HCT116 (cell line): ENCODE measurements around the gene SPDYE2. TPM values are rescaled to one million over a fixed set of nuclear protein-coding genes. Genes with fewer than 3 reads are reported as not detected.
A peak's percentile ranks its signal among the peaks of the same experiment; 100 is the strongest.
"Not testable (repeated sequence)": the region's sequence is repeated elsewhere in the genome, so short reads cannot be mapped to it uniquely, and the experiment has no call there.

Experiments
- ATAC-seq: fragments of 200-7000 bp; cut with Tn5 transposase; 2 replicates; pipeline ENCODE4 v1.9.1; 2020; ENCODE audit warnings: mild to moderate bottlenecking, moderate library complexity
- BruUV-seq: library from RNA; stranded (reverse); fragments of 400-500 nt; replicated peaks from 2 replicates; lab custom pipeline; 2021; lab: Mats Ljungman, UMichigan
- CTCF ChIA-PET: fragments of 300-600 bp; sonication (Branson Sonifier 250); formaldehyde crosslinking; loops from one replicate; lab custom pipeline; 2021; ENCODE audit warnings: antibody characterized with exemption; lab: Charles Lee
- POLR2A ChIA-PET: fragments of 300-600, 350-600 bp; sonication (Branson Sonifier 250); formaldehyde crosslinking; loops from one replicate; lab custom pipeline; 2021; ENCODE audit warnings: antibody characterized with exemption; lab: Charles Lee
- RAD21 ChIA-PET, 2 experiments: fragments of 300-600 bp; sonication (Branson Sonifier 250); formaldehyde crosslinking; loops; one replicate each; lab custom pipeline; 2023; ENCODE audit warnings: low total read pairs in 2 of 2; ENCODE audit not compliant: uncharacterized antibody in 2 of 2, unreplicated experiment in 2 of 2, low non-redundant PET in 1 of 2; lab: Charles Lee
- DNase-seq: peaks from one replicate; pipeline ENCODE4 v3.0.0-alpha.2; 2010; ENCODE audit warnings: low read depth, low spot score
- H2AFZ ChIP-seq: fragments of 200-600 bp; shearing (Covaris generic), sonication (generic); 2 replicates; pipeline ENCODE4 v1.6.1; 2017; ENCODE audit warnings: low read depth, mixed run types, mixed read lengths, antibody characterized with exemption, low read length; ENCODE audit not compliant: poor library complexity, severe bottlenecking
- H3K27ac ChIP-seq: 2 replicates; pipeline ENCODE4 v1.5.1; 2012; ENCODE audit warnings: low read depth, low read length
- H3K27me3 ChIP-seq: fragments of 200-600 bp; sonication (generic); 2 replicates; pipeline ENCODE4 v1.6.1; 2016; ENCODE audit warnings: mixed run types, low read length, mixed read lengths; ENCODE audit not compliant: insufficient read depth
- H3K36me3 ChIP-seq, 2 experiments: fragments of 200-500 bp in 1 of 2; fragments of 200-600 bp in 1 of 2; sonication (Bioruptor generic) in 1 of 2; sonication (generic) in 1 of 2; 2 replicates each; pipeline versions ENCODE4 v1.5.1 to v1.6.1; 2014 to 2016; ENCODE audit warnings: low read length in 2 of 2, inconsistent platforms in 1 of 2, mixed read lengths in 1 of 2, mixed run types in 1 of 2; ENCODE audit not compliant: insufficient read depth in 2 of 2, control insufficient read depth in 1 of 2
- H3K4me1 ChIP-seq, 2 experiments: fragments of 200-600 bp in 1 of 2; sonication (generic) in 1 of 2; 2 replicates each; pipeline versions ENCODE4 v1.5.1 to v1.6.1; 2012 to 2017; ENCODE audit warnings: low read length in 2 of 2, inconsistent platforms in 1 of 2, mild to moderate bottlenecking in 1 of 2, mixed read lengths in 1 of 2, mixed run types in 1 of 2, moderate library complexity in 1 of 2; ENCODE audit not compliant: insufficient read depth in 2 of 2, control insufficient read depth in 1 of 2
- H3K4me2 ChIP-seq: fragments of 200-600 bp; sonication (generic); 2 replicates; pipeline ENCODE4 v1.6.1; 2017; ENCODE audit warnings: mixed run types, low read length, mixed read lengths
- H3K4me3 ChIP-seq, 2 experiments: fragments of 200-600 bp in 1 of 2; sonication (generic) in 1 of 2; replicated peaks in 1 of 2; 2 replicates each; pipeline ENCODE4 v1.5.1; 2011 to 2016; ENCODE audit warnings: low read length in 2 of 2, control low read depth in 1 of 2, low read depth in 1 of 2, mild to moderate bottlenecking in 1 of 2, mixed read lengths in 1 of 2, mixed run types in 1 of 2
- H3K79me2 ChIP-seq: fragments of 200-600 bp; sonication (generic); 2 replicates; pipeline ENCODE4 v1.6.1; 2017; ENCODE audit warnings: mild to moderate bottlenecking, mixed run types, low read length, moderate library complexity, mixed read lengths; ENCODE audit not compliant: insufficient read depth
- H3K9ac ChIP-seq: fragments of 200-600 bp; sonication (generic); 2 replicates; pipeline ENCODE4 v1.6.1; 2016; ENCODE audit warnings: low read length, mixed read lengths
- H3K9me2 ChIP-seq: fragments of 200-600 bp; sonication (generic), shearing (Covaris generic); 2 replicates; pipeline ENCODE4 v1.6.1; 2017; ENCODE audit warnings: mixed run types, mild to moderate bottlenecking, moderate library complexity; ENCODE audit not compliant: insufficient read depth
- H3K9me3 ChIP-seq, 2 experiments: fragments of 200-500 bp in 1 of 2; fragments of 200-600 bp in 1 of 2; sonication (Bioruptor generic) in 1 of 2; sonication (generic) in 1 of 2; 2 replicates each; pipeline ENCODE4 v1.6.1; 2014 to 2017; ENCODE audit warnings: low read length in 2 of 2, mixed read lengths in 2 of 2, inconsistent platforms in 1 of 2, low read depth in 1 of 2, mild to moderate bottlenecking in 1 of 2, mixed run types in 1 of 2, moderate library complexity in 1 of 2; ENCODE audit not compliant: control insufficient read depth in 1 of 2, insufficient read depth in 1 of 2
- H4K20me1 ChIP-seq: fragments of 200-600 bp; sonication (generic), shearing (Covaris generic); 2 replicates; pipeline ENCODE4 v1.6.1; 2017; ENCODE audit warnings: mixed run types, mild to moderate bottlenecking, moderate library complexity; ENCODE audit not compliant: insufficient read depth
- ELF1 ChIP-seq: IDR thresholded peaks from 2 replicates; pipeline ENCODE4 v1.6.1; 2012; ENCODE audit warnings: low read depth, borderline replicate concordance
- SIN3A ChIP-seq: IDR thresholded peaks from 2 replicates; pipeline ENCODE4 v1.6.1; 2012; ENCODE audit warnings: low read depth
- intact Hi-C: fragments of 100-400 bp; cut with micrococcal nuclease; formaldehyde crosslinking; loops from 2 replicates; pipeline ENCODE4 v1.10.0; 2022
- total RNA-seq: library from RNA; stranded (reverse); gene quantifications from one replicate; pipeline ENCODE4 v1.2.1, GENCODE V29; 2021; ENCODE audit not compliant: unreplicated experiment
- TF ChIP-seq, protein P1 (sequence below), 3 experiments: fragments of 200-600 bp in 1 of 3; sonication (generic) in 1 of 3; IDR thresholded peaks in 2 of 3; conservative IDR thresholded peaks in 1 of 3; 2 replicates each; pipeline ENCODE4 v1.5.1; 2012 to 2017; ENCODE audit warnings: low read depth in 2 of 3, low read length in 2 of 3, antibody characterized with exemption in 1 of 3, borderline replicate concordance in 1 of 3, control low read depth in 1 of 3, mild to moderate bottlenecking in 1 of 3, mixed read lengths in 1 of 3, mixed run types in 1 of 3, moderate library complexity in 1 of 3; ENCODE audit not compliant: insufficient read depth in 1 of 3

Gene SPDYE2
- total RNA-seq, 1 experiment from 2014 or later = not detected

DNA sequence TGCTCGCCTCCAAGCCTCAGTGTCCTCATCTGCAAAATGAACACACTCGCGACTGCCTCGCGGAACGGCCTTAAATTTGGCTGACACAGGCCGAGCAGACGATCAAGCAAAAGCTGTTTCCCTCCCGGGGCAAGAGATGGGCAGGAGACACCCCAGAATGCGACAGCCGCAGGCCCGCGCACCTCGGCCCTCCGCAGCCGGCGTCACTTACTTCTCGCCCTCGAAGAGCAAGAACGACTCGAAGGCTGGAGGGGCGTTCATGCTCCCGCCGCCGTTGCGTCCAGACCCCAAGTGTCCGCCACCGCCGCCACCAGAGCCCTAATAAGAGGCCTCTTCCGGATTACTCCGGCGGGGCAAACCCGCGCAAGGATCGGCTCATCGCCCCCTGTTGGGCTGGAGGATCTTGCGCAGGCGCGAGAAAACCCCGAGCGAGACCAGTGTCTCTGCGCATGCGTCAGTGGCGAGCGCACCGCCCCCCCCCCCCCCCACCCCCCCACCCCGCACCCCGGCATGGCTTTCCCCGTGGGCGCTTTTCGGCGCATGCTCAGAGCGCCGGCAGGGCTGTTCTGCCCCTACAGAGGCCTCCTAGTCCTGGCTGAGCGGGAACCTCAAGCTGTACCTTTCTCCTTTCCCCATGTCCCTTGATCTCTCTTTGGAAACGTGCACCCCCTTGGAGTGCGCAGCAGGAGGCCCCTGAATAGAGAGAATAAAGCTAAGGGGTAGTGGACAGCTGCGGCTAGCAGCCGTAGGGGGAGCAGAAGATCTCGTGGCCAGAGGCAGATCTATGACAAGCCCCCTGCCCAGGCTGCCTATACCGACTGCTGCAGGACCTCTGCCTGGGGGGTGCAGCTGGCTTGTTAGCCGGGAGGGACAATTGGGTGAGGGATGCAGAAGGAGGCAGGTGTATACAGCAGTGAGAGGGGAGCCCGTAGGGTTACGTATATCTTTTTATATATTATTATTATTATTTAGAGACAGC lies 21.5 kb downstream of the SPDYE2 start, which contains the start of gene POLR2J3:
POLR2J3 (minus strand) TSS at position 323 of the 979 bp plus-strand sequence; CDS start at position 261, 62 bp downstream.
- H3K9me2 ChIP-seq, CTCF ChIA-PET, intact Hi-C loops, H2AFZ ChIP-seq, H3K36me3 ChIP-seq, BruUV-seq: not testable (repeated sequence)
- peak within 1 kb of the TSS; percentile 59 for H3K4me2 ChIP-seq
- ATAC-seq = peak; percentile 92
- TF ChIP-seq ELF1 (peak; percentile 39), SIN3A (peak; percentile 39; the same call in 1 of the 2 replicates)
- TF ChIP-seq, protein P1, sequence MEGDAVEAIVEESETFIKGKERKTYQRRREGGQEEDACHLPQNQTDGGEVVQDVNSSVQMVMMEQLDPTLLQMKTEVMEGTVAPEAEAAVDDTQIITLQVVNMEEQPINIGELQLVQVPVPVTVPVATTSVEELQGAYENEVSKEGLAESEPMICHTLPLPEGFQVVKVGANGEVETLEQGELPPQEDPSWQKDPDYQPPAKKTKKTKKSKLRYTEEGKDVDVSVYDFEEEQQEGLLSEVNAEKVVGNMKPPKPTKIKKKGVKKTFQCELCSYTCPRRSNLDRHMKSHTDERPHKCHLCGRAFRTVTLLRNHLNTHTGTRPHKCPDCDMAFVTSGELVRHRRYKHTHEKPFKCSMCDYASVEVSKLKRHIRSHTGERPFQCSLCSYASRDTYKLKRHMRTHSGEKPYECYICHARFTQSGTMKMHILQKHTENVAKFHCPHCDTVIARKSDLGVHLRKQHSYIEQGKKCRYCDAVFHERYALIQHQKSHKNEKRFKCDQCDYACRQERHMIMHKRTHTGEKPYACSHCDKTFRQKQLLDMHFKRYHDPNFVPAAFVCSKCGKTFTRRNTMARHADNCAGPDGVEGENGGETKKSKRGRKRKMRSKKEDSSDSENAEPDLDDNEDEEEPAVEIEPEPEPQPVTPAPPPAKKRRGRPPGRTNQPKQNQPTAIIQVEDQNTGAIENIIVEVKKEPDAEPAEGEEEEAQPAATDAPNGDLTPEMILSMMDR (IDR thresholded peaks at IDR 0.05 in 2 of 3, conservative IDR thresholded peaks at IDR 0.05 in 1 of 3; ENCODE audit: borderline replicate concordance in 1 of 3, insufficient read depth in 1 of 3, low read depth in 2 of 3, low read length in 2 of 3) = peak; percentile 13 to 16 (median 16); a peak in 1 of 6 replicates
- TF ChIP-seq, all 23 proteins: peak for 3; not testable (repeated sequence) for 20
- RAD21 ChIA-PET, H4K20me1 ChIP-seq, H3K79me2 ChIP-seq, H3K27me3 ChIP-seq, H3K9me3 ChIP-seq, POLR2A ChIA-PET, H3K4me1 ChIP-seq, H3K27ac ChIP-seq: not testable (repeated sequence)
- Histone ChIP-seq H3K4me3 (peak within 1 kb of the TSS; percentile 55 to 61), H3K9ac (peak within 1 kb of the TSS; percentile 65)
- DNase-seq = peak; percentile 61

DNA sequence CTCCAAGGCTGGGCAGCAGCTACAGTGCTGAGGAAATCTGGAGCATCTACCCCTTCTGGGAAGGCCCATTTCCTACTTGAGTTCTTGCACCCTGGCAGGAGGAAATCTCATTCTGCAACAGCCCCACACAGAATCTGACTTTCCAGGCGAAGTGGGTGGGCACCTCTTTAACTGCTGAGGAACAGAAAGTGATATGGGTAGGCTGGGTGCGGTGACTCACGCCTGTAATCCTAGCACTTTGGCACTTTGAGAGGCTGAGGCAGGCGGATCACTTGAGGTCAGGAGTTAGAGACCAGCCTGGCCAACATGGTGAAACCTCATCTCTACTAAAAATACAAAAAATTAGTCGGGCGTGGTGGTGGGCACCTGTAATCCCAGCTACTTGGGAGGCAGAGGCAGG lies 23.6 kb downstream of the SPDYE2 start:
- intact Hi-C loops, H3K36me3 ChIP-seq, H3K9me2 ChIP-seq, CTCF ChIA-PET, H3K4me3 ChIP-seq, H3K27me3 ChIP-seq, H3K79me2 ChIP-seq, H4K20me1 ChIP-seq, H3K4me1 ChIP-seq, H3K9ac ChIP-seq, POLR2A ChIA-PET, H3K27ac ChIP-seq, DNase-seq, BruUV-seq, H3K9me3 ChIP-seq, RAD21 ChIA-PET, H3K4me2 ChIP-seq, H2AFZ ChIP-seq, ATAC-seq: not testable (repeated sequence)

DNA sequence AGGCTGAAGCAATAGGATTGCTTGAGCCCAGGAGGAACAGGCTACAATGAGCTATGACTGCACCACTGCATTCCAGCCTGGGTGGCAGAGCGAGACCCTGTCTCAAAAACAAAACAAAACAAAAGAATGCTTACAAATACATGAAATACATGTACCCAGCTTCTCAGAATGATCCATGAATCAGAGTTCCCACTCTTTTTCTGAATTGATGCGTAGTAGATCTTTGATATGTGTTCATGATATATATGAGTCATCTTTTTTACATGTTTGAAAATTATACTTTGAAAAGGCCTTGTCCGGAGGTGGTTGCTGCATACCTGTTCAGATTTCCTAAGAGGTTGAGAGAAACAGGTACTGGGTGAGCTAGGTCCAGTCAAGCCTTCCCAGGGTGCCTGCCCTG lies 25.3 kb downstream of the SPDYE2 start:
- H3K9me3 ChIP-seq, CTCF ChIA-PET, H3K36me3 ChIP-seq: not testable (repeated sequence)

More for the DNA sequence above, 25.3 kb downstream of the SPDYE2 start:
- H3K27me3 ChIP-seq, H3K9me2 ChIP-seq, BruUV-seq, POLR2A ChIA-PET, H3K4me2 ChIP-seq, H4K20me1 ChIP-seq, H2AFZ ChIP-seq, ATAC-seq, H3K4me1 ChIP-seq, H3K4me3 ChIP-seq, RAD21 ChIA-PET, intact Hi-C loops, H3K9ac ChIP-seq, DNase-seq, H3K27ac ChIP-seq, H3K79me2 ChIP-seq: not testable (repeated sequence)
